Measurements from ENCODE around the gene FIS1. TPM values are rescaled to one million over a fixed set of nuclear protein-coding genes. Genes with fewer than 3 reads are reported as not detected.

Gene FIS1
- total and polyA plus RNA-seq, 10 of the 15 experiments (the other 5 are each of a cell fraction or from before 2014, with no cell fraction given): 83.4 to 149 (median 108) TPM

DNA sequence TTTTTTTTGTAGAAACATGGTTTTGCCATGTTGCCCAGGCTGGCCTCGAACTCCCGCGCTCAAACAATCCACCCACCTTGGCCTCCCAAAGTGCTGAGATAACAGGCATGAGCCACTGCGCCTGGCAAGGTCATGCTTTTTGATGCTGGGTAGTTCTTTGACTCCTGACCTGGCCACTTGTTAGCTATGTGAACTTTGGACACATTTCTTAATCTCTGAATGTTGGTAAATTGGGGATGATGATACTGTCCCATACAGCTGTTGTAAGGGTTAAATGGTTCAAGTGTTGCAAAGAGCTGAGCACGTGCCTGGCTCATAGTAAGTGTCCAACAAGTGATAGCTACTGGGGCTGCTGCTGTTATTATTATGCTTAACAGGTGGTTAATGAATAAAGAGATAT, 24.6 kb downstream of the FIS1 start:
- ATAC-seq: no peak
- Histone ChIP-seq H3K9ac (ENCODE audit: control insufficient read depth, insufficient read depth, low read length) (no peak overlapping the region), H3K79me2 (ENCODE audit: control insufficient read depth, insufficient read depth, low read length) (peaks cover 30% of the 10 kb centered on the region), H3K27ac (ENCODE audit: control insufficient read depth, insufficient read depth) (no peak overlapping the region), H3K27me3 (replicated peaks in 1 of 2; ENCODE audit: control insufficient read depth in 2 of 2, insufficient read depth in 2 of 2, low read length in 1 of 2) (no peaks in the 10 kb centered on the region), H4K20me1 (ENCODE audit: control insufficient read depth, insufficient read depth) (no peaks in the 10 kb centered on the region), H3K4me2 (ENCODE audit: control insufficient read depth, insufficient read depth) (peak overlapping the region; percentile 25; the same call in 1 of the 2 replicates), H2AFZ (ENCODE audit: control insufficient read depth, low read depth, low read length) (no peak overlapping the region), H3K4me3 (no peak overlapping the region), H3K36me3 (ENCODE audit: control insufficient read depth in 2 of 2, insufficient read depth in 2 of 2, low read length in 1 of 2) (peaks cover 6 to 9% of the 10 kb centered on the region in 2 experiments), H3K9me3 (replicated peaks; ENCODE audit: control insufficient read depth, insufficient read depth, low read length) (no peaks in the 10 kb centered on the region), H3K4me1 (ENCODE audit: control insufficient read depth, insufficient read depth, low read length) (peaks cover 5% of the 10 kb centered on the region)
- intact Hi-C loops (cut with micrococcal nuclease; ENCODE audit: unreplicated experiment): no loop called here
- ChIA-PET SMC1A (ENCODE audit: uncharacterized antibody, unreplicated experiment) (interaction anchor here (1.3 kb wide), 1 partner anchor 24 kb away, joined by 4 read pairs; no protein-coding TSS in a partner anchor), RAD21 (ENCODE audit: unreplicated experiment) (no interaction called here), POLR2A (no interaction called here), CTCF (interaction anchor here (1.2 to 3.8 kb wide), 2 partner anchors 24 to 62 kb away, joined by 3 to 27 read pairs; no protein-coding TSS in a partner anchor)
- no peak for FAIRE-seq
- TF ChIP-seq CBX3 (IDR thresholded peaks at IDR 0.05; ENCODE audit: borderline replicate concordance, low read depth) (no peak), ZNF274 (IDR thresholded peaks at IDR 0.05; ENCODE audit: insufficient read depth, insufficient read length) (no peak), POU2F2 (IDR thresholded peaks at IDR 0.05; ENCODE audit: borderline replicate concordance, low read depth, low read length) (no peak), HDGF (IDR thresholded peaks at IDR 0.05) (no peak), STAT1 (conservative IDR thresholded peaks at IDR 0.05) (no peak), SMAD5 (IDR thresholded peaks at IDR 0.05; ENCODE audit: low read depth) (no peak), KLF5 (IDR thresholded peaks at IDR 0.05; ENCODE audit: partially characterized antibody) (no peak), CBX5 (IDR thresholded peaks at IDR 0.05; ENCODE audit: low read depth) (no peak), MEF2B (IDR thresholded peaks at IDR 0.05; ENCODE audit: partially characterized antibody, poor library complexity, severe bottlenecking) (no peak), GABPA (IDR thresholded peaks at IDR 0.05; ENCODE audit: low read depth) (no peak), NR2C1 (IDR thresholded peaks at IDR 0.05) (no peak), EED (IDR thresholded peaks at IDR 0.05; ENCODE audit: low read depth) (no peak), EP300 (IDR thresholded peaks at IDR 0.05; ENCODE audit: borderline replicate concordance in 1 of 2, control insufficient read depth in 1 of 2, low read depth in 2 of 2, low read length in 2 of 2) (no peak)
- TF ChIP-seq, protein P1, sequence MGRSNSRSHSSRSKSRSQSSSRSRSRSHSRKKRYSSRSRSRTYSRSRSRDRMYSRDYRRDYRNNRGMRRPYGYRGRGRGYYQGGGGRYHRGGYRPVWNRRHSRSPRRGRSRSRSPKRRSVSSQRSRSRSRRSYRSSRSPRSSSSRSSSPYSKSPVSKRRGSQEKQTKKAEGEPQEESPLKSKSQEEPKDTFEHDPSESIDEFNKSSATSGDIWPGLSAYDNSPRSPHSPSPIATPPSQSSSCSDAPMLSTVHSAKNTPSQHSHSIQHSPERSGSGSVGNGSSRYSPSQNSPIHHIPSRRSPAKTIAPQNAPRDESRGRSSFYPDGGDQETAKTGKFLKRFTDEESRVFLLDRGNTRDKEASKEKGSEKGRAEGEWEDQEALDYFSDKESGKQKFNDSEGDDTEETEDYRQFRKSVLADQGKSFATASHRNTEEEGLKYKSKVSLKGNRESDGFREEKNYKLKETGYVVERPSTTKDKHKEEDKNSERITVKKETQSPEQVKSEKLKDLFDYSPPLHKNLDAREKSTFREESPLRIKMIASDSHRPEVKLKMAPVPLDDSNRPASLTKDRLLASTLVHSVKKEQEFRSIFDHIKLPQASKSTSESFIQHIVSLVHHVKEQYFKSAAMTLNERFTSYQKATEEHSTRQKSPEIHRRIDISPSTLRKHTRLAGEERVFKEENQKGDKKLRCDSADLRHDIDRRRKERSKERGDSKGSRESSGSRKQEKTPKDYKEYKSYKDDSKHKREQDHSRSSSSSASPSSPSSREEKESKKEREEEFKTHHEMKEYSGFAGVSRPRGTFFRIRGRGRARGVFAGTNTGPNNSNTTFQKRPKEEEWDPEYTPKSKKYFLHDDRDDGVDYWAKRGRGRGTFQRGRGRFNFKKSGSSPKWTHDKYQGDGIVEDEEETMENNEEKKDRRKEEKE (IDR thresholded peaks at IDR 0.05): no peak
- TF ChIP-seq, protein P2, sequence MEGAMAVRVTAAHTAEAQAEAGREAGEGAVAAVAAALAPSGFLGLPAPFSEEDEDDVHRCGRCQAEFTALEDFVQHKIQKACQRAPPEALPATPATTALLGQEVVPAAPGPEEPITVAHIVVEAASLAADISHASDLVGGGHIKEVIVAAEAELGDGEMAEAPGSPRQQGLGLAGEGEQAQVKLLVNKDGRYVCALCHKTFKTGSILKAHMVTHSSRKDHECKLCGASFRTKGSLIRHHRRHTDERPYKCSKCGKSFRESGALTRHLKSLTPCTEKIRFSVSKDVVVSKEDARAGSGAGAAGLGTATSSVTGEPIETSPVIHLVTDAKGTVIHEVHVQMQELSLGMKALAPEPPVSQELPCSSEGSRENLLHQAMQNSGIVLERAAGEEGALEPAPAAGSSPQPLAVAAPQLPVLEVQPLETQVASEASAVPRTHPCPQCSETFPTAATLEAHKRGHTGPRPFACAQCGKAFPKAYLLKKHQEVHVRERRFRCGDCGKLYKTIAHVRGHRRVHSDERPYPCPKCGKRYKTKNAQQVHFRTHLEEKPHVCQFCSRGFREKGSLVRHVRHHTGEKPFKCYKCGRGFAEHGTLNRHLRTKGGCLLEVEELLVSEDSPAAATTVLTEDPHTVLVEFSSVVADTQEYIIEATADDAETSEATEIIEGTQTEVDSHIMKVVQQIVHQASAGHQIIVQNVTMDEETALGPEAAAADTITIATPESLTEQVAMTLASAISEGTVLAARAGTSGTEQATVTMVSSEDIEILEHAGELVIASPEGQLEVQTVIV (IDR thresholded peaks at IDR 0.05; ENCODE audit: borderline replicate concordance, partially characterized antibody): no peak
- BruUV-seq (replicated peaks): no TSS peak
- DNase-seq (ENCODE audit: low read depth, low spot score): no peak
- WGBS (ENCODE audit: insufficient coverage, insufficient replicate concordance, low lambda C conversion rate, missing lambda C conversion rate): 96% methylated on average over 5 of the region's 5 CpGs
- in situ Hi-C loops (cut with MboI): no loop called here
